ENCODE data around the gene ABHD8.

DNA sequence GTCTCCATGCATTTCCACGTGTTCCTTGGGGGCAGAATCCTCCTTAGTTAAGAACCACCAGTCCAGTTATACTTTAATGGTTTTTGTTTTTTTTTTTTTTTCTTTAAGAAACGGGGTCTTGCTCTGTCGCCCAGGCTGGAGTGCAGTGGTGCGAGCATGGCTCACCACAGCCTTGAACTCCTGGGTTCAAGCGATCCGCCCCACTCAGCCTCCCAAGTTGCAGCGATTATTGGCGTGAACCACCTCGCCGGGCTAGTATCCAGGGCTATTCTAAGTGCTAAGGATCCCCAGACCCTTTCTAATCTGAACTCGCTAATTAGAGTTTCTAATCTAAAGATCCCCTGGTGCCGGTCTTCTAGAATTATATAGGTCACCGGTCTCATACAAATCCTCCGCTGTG, 9.6 kb downstream of the ABHD8 start:
- TF ChIP-seq, protein P1, sequence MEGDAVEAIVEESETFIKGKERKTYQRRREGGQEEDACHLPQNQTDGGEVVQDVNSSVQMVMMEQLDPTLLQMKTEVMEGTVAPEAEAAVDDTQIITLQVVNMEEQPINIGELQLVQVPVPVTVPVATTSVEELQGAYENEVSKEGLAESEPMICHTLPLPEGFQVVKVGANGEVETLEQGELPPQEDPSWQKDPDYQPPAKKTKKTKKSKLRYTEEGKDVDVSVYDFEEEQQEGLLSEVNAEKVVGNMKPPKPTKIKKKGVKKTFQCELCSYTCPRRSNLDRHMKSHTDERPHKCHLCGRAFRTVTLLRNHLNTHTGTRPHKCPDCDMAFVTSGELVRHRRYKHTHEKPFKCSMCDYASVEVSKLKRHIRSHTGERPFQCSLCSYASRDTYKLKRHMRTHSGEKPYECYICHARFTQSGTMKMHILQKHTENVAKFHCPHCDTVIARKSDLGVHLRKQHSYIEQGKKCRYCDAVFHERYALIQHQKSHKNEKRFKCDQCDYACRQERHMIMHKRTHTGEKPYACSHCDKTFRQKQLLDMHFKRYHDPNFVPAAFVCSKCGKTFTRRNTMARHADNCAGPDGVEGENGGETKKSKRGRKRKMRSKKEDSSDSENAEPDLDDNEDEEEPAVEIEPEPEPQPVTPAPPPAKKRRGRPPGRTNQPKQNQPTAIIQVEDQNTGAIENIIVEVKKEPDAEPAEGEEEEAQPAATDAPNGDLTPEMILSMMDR (IDR thresholded peaks at IDR 0.05; ENCODE audit: low read depth, low read length, poor library complexity, severe bottlenecking): no peak
- no peak for TF ChIP-seq EZH2phosphoT487 (IDR thresholded peaks at IDR 0.05; ENCODE audit: borderline replicate concordance, low read length)
